Brain microvascular endothelial cell (primary cell): Measurements from ENCODE around the gene CHTF18.

Source experiments
- DNase-seq: peaks from one replicate; pipeline ENCODE4 v3.0.0-alpha.2; 2020
- H3K27ac ChIP-seq: fragments of 250-450 bp; sonication (Bioruptor Pico); 2 replicates; pipeline ENCODE4 v1.5.1; 2020; ENCODE audit warnings: mild to moderate bottlenecking, moderate library complexity
- H3K27me3 ChIP-seq: fragments of 250-450 bp; sonication (Bioruptor Pico); replicated peaks from 2 replicates; pipeline ENCODE4 v1.5.1; 2020; ENCODE audit warnings: mild to moderate bottlenecking
- H3K36me3 ChIP-seq: fragments of 250-450 bp; sonication (Bioruptor Pico); replicated peaks from 2 replicates; pipeline ENCODE4 v1.5.1; 2020; ENCODE audit warnings: mild to moderate bottlenecking
- H3K4me3 ChIP-seq: 2 replicates; pipeline ENCODE4 v1.5.1; 2011; ENCODE audit warnings: low read depth, mild to moderate bottlenecking, control low read depth, low read length, moderate library complexity
- CTCF ChIP-seq: IDR thresholded peaks from 2 replicates; pipeline ENCODE4 v1.5.1; 2011; ENCODE audit warnings: low read depth, mild to moderate bottlenecking, moderate library complexity, low read length, control low read depth, inconsistent platforms; ENCODE audit errors: missing control alignments
- in situ Hi-C: cut with HindIII; loops from 2 replicates; pipeline ENCODE4 v1.10.0; 2017; ENCODE audit warnings: low sequenced_read_pairs, low pct_ligation_motif_present

Gene CHTF18

GRCh38 chr16:822174-822908, 33.9 kb downstream of the CHTF18 start:
- TF ChIP-seq CTCF: no peak
- in situ Hi-C loops: no loop called here
- no peak overlapping the region for H3K27ac ChIP-seq
- H3K27me3 ChIP-seq: peaks cover 21% of the 10 kb centered on the region
- H3K36me3 ChIP-seq: no peaks in the 10 kb centered on the region
- no peak for DNase-seq
- H3K4me3 ChIP-seq: no peak overlapping the region

GRCh38 chr16:822909-823297, 34.5 kb downstream of the CHTF18 start:
- DNase-seq: no peak
- no peak overlapping the region for H3K27ac ChIP-seq
- H3K36me3 ChIP-seq: no peaks in the 10 kb centered on the region
- in situ Hi-C loops: no loop called here
- H3K27me3 ChIP-seq: peaks cover 18% of the 10 kb centered on the region
- no peak for TF ChIP-seq CTCF
- H3K4me3 ChIP-seq: no peak overlapping the region

GRCh38 chr16:824194-824593, 35.8 kb downstream of the CHTF18 start:
- no peak for TF ChIP-seq CTCF
- peaks cover 14% of the 10 kb centered on the region for H3K27me3 ChIP-seq

GRCh38 chr16:824601-825000, 36.2 kb downstream of the CHTF18 start:
- no peak for TF ChIP-seq CTCF
- Histone ChIP-seq H3K27ac (no peak overlapping the region), H3K36me3 (no peaks in the 10 kb centered on the region), H3K27me3 (peaks cover 14% of the 10 kb centered on the region), H3K4me3 (no peak overlapping the region)
- in situ Hi-C loops: no loop called here
- no peak for DNase-seq

More at GRCh38 chr16:824194-824593, 35.8 kb downstream of the CHTF18 start:
- DNase-seq: no peak
- in situ Hi-C loops: no loop called here
- no peaks in the 10 kb centered on the region for H3K36me3 ChIP-seq
- H3K4me3 ChIP-seq: no peak overlapping the region
- H3K27ac ChIP-seq: no peak overlapping the region

GRCh38 chr16:825341-826061, 37.1 kb downstream of the CHTF18 start:
- in situ Hi-C loops: loop anchor here (25.0 kb wide), 1 partner anchor 162 kb away; the partner anchor contains the start of gene SOX8
- Histone ChIP-seq H3K27me3 (peaks cover 14% of the 10 kb centered on the region), H3K27ac (no peak overlapping the region), H3K4me3 (no peak overlapping the region), H3K36me3 (no peaks in the 10 kb centered on the region)
- TF ChIP-seq CTCF: no peak
- DNase-seq: no peak
